Measurements from ENCODE around the gene RAB5IF.
"Not testable (repeated sequence)": the region's sequence is repeated elsewhere in the genome, so short reads cannot be mapped to it uniquely, and the experiment has no call there.

RAB5IF gene

DNA sequence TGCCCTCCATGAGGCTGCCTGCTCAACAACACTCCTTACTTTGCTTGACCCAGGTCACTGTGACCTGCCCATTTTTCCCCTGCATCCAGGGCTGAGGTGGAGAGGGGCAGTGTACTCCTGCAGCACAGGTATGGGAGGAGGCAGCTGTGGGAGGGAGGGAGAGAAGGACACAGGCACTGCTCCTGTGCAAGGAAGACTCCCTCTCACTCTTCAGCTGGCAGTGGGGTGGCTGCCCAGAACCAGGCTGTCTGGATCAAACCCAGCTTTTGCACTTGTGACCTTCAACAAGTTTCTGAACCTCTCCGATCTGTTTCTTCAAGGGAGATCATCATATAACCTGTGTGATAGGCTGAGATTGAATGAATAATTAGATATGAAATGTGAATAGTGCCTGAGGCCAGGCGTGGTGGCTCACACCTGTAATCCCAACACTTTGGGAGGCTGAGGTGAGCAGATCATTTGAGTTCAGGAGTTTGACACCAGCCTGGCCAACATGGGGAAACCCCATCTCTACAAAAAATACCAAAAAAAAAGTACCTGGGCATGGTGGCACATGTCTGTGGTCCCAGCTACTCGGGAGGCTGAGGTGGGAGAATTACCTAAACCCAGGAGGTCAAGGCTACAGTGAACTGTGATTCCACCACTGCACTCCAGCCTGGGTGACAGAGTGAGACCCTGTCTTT lies 18.1 kb upstream of the RAB5IF start:
- DNase-seq = no peak

DNA sequence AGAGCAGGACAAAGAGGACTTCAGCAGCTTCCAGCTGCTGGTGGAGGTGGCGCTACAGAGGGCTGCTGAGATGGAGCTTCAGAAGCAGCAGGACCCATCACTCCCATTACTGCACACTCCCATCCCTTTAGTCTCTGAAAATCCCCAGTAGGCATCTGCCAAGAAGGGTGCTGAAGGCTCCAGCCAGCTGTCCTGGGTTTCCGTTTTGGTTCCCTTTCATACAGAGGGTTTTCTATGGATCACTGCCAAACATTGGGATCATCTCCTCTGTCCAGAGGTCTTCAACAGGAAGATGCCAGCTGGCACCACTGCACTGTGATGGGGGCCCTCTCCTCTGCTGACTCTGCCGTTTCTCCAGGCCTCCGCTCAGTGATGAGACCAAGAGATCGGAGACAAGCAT lies 14.3 kb upstream of the RAB5IF start:
- no peak for DNase-seq

DNA sequence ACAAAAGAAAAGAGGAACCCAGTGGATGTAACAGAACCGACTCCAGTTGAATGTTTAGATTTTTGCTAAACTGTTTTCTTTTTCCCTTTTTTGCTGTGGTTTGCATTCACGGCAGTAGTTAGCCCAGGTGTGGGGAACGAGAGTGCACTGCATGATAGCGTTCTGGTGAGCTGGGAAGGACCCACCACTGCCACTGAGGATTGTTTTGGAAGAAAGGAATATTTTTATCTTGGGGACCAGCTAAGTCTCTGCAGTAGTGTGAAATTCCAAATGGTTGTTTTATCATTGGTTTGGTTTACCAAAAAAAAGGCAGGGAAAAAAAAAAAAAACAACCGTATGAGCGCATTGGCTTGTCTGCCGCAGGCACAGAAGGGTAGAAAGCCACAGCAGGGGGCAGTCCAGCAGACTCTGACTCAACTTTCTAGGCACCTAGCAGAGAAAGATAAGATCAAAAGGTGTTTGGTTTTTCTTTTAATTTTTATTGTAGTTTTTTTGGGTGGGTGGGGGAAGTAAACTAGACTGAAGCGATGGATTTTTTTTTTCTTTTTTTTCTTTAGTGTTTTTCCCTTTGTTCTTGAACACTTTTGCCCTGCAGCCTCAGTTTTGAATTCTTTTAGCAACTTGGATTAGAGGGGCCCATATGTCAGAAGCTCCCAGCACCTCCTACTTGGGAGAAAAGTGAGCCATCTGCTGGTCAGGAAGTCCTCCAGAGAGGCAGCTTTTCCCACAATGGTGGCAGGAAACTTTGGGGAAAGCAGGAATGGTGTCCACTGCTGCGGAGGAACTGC lies 13.5 kb upstream of the RAB5IF start:
- DNase-seq = peak in 4 of 5 experiments; percentile 48 to 86 (median 51)

DNA sequence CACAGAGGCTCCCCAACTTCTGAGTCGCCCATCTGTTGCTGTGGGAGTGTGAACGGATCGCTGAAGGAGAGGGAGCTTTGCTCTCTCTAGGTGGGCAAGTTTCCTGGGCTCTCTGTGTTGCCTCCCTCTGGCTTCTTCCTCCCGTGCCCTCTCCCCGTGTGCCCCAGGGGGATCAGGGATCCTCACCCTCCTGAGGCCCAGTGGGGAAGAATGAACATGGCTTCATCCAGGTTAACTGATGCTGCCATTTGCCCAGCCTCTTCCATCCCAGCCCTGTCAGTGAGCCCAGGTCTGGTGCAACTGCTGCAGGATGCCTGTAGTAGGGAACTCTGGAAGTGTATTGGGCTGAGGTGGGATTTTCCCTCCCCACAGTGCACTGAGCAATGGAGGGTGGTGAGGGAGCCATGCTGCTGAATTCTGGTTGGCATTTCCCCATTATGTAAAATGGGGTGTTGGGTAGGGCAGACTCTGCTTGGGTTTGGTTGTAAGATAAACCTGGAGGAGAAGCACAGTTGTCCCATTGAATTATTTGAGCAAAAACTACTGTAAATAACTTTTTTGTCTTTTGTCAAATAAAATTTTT lies 12.1 kb upstream of the RAB5IF start:
- no peak for DNase-seq

DNA sequence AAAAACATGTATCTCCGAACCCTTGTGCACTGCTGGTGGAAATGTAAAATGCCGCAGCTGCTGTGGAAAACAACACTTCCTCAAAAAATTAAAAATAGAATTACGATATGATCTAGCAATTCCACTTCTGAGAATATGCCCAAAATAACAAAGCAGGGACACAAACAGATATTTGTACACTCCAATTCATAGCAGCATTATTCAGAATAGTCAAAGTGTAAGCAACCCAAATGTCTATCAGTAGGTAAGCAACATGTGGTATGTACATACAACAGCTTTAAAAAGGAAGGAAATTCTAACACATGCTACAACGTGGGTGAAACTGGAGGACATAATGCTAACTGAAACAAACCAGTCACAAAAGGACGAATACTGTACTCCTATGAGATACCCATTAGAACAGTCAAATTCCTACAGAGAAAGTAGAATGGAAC lies 5.7 kb upstream of the RAB5IF start:
- no peak for DNase-seq

DNA sequence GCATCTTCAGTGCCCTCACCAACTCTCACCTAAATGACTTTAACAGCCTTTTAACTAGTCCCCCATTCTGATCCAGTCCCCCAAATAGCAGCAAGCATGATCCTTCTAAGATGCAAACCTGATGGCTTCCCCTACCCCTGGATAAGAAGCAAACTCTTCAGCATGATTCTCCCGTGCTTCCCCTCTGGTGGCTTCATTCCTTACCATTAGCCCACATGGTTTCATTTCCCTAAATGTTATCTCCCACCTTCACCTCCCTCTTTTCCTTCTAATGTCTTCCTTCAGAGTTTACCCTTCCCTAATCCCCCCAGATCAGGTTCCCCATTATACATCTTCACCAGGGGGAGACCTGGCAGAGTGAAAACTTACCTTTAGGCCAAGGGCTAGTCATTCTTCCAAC lies 4.0 kb upstream of the RAB5IF start:
- no peak for DNase-seq

DNA sequence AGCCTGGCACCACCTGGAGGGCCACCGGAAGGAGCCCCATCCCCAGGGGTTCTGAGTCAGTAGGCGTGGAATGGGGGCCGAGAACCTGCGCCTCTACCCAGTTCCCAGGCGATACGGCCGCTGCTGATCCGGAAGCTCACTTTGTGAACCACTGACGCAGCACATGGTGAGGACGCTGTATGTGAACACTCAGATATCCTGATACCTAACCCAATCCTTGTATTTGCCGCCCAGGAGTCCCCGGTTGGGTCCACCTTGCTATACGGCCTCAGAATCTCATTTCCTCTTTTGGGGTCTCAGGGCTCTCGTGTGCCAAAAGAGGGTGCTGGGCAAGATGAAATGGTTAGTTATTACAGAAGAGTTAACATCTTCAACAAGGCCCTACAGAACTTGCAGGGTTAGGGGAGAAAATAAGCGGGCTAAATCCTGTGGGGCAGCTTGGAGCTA lies 604 bp upstream of the RAB5IF start:
- DNase-seq = peak in 3 of 5 experiments; percentile 24 to 83 (median 42)

DNA sequence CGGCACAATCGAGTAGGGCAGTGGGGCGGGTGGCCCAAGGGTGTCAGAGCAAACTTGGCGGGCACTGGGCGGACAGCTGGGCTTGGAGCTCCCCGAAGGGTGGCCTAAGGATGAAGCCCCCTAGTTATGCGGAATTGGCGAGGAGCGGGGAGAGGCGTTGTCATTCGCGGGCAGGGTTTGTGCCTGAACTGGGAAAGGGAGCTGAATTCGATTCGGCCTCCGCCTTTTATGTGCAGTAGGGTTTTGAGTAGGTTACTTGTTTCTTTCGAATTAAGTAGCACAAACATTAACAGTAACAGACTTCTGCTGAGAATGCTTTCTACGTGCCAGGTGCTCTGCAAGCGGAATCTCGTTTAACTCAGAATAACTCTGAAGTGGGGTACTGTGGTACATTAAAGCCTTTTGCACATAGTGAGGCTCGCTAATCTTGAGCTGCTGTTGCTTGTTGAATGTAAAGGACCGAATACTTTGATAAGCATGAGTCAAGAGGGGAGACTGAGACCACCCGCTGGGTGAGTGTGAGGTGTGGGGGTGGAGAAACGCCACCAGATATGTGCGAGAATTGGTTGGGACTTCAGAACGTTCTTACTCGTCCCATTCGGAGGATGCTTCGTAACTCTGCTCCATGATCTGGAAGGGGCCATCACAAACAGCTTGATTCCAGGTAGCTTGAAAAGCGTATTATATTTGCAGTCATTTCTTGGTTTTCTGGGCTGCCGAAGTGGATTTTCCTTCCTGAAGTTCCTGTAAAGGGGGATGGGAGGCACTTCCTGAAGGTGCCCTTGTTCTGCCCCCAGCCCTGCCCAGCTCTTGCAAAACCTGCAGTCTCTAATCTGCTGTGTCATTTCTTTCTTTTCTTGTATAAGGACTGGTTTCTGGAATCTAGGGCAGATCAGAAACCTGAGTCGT lies 833 bp downstream of the RAB5IF start:
- peak in 1 of 5 experiments; percentile 40 for DNase-seq

DNA sequence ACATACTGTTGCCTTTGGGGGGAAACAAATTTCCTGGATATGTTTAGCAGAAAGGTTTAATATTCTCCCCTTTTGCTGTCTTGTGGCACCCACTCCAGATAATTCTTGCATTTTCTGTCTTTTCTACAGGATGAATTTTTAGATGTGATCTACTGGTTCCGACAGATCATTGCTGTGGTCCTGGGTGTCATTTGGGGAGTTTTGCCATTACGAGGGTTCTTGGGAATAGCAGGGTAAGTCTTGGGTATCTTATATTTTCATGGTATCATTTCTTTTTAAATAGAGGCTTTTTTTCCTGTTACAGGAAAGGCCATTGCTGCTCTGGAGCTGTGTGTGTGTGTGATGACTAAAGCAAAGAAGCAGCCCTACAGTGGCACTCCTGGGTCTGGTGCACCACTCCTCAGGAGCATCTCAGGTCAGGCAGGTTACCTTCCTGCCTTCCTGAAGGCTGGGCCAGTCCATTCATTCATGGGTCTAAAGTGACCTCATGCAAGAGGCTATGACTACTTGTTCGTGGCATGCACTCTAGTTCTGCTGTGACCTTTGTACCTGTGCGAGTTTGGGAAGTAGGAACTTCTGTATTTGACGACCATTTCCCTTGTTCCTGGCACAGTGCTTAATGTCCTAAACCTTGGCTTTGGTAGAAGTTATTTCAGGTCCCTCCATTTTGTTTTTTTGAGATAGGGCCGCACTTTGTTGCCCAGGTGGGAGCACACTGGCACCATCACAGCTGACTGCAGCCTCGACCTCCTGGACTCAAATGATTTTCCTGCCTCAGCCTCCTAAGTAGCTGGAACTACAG lies 2.2 kb downstream of the RAB5IF start:
- no peak for DNase-seq

DNA sequence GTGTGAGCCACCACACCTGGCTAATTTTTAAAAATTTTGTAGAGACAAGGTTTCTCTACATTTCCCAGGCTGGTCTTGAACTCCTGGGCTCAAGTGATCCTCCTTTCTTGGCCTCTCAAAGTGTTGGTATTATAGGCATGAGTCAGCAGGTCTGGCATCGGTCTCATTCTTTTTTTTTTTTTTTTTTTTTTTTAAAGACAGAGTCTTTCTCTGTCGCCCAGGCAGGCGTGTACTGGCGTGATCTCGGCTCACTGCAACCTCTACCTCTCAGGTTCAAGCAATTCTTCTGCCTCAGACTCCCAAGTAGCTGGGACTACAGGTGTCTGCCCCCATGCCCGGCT lies 2.8 kb downstream of the RAB5IF start:
- not testable (repeated sequence) for DNase-seq

DNA sequence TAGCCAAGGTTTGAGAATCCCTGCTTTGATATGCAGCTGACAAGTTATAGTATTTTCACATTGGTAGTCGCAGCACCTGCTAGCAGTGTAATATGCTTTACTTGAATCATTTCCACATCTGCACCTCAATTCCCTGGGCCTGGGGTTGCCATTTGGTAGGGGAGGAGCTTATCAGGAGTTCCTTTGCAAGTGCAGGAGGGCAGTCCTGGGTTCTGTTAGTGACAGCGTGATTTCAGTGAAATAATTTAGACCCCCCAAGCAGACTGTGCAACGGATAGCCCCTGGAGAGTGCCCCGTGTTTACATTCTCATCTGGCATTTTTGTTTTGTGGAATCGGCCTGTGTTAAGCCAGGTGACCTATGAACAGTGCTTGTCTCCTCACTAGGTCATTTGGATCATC lies 6.0 kb downstream of the RAB5IF start:
- DNase-seq = no peak

DNA sequence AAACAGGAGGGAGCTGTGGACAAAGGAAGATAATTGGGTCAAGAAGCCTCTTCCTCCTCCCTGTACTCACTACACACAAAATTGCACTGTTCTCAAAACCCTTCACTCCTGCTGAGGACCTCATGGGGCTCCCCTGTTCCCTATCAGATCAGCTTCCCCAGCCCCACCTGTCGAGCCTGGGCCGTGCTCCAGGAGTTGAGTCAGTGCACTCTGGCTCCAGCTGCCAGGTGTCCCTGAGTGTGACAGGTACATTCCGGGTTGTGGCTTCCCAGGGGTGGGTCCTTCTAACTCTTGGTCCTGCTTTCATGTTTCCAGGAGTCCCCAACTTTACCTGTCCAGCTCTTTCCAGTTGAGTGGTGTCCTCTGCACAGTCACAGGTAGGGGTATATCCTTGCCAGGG lies 8.4 kb downstream of the RAB5IF start:
- no peak for DNase-seq

DNA sequence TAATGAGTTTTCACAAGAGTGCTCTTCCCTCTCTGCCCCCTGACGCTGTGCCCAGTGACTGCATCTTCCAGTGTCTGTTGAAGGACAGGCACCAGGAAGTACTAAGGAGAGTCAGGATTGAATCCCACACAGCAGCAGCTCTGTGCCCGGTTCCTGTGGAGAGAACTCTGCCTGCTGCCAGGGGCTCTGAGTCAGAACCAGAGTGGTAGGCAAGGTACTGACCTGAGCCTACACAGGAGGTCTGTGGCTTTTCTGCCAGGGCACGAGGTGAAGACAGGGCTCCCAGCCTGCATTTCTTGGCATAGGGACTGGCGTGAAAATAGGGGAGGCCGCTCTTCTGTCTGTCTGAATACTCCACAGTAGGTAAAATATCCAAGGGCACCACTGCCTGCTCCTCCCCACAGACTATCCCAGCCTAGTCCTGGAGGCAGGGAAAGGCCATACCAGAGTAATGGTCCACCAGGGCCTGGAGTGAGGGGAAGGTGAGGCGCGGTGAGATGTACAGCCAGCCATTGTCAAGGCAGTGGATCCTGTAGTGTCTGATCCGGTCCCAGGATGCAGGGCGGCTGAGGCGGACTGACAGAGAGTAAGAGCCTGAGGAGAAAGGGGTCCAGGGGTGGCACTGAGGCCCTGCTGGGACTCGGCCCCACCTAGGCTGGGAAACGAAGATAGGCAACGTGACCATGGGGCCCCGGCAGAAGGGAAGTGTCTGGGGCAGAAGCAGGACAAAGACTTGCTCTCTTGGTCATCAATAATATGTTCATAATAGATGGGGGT lies 9.4 kb downstream of the RAB5IF start:
- no peak for DNase-seq

DNA sequence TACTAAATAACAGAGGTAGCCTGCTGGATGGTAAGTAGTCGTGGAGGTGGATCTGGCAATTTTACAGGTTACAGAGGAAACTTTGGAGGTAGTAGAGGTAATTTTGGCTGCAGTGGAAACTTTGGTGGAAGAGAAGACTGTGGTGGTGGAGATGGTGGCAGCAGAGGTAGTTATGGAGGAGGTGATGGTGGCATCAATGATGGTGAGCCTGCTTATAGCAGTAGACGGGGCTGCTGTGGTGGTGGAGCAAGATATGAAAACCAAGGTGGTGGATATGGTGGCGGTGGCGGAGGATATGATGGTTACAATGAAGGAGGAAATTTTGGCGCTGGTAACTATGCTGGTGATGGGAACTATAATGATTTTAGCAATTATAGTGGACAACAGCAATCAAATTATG lies 15.3 kb downstream of the RAB5IF start:
- DNase-seq = no peak

DNA sequence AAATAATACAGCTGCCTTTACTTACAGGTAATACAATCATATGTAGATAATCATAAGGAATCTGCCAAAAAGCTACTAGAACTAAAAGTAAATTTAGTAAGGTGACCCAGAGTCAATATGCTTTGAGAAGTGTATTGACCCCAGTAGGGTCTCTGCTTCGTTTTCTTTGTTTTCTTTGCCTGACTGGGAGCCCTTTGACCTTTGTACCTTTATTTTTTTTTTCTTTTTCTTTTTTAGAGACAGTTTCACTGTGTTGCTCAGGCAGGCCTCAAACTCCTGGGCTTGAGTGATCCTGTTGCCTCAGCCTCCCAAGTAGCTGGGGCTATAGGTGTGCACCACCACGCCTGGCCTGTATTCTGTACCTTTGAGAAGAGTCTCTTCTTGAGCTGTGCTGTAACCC lies 17.9 kb downstream of the RAB5IF start:
- DNase-seq = no peak

DNA sequence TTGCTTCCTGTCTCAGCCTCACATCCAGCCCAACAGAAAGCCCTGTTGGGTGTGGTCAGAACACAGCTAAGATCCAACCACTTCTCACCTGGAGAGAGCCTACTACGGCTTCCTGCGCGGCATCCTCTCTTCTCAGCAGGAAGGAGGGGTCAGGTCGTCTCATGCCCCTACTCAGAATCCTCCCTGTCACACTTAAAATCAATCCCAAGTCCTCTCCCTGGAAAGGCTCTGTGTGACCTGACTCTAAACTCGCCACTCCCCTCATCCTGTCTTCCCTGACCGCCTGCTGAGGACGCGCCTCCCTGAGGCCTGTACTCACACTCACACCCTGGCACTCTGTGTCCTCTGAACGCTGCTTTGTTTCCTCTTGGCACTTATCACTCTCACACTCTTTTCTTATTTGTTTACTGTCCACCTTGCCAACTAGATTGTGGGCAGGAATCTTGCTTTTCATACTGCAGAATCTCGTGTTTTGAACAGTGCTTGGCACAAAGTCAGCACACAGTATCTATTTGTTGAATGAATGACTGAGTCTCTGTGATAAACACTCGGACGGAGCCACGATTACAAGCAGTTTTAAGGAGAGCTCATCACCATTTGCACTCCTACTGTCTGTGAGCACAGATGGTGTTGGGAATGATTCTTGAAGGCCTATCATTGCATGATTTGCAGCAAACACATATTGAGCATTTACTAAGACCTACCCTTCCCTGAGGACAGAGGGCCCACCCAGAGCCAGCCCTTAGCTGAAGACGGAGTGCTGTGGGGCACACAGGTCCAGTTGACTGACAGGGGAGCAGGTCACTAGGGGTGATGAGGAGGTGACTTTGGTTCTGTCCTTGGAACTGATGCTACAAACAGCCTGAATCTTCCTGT lies 18.7 kb downstream of the RAB5IF start:
- DNase-seq = no peak

DNA sequence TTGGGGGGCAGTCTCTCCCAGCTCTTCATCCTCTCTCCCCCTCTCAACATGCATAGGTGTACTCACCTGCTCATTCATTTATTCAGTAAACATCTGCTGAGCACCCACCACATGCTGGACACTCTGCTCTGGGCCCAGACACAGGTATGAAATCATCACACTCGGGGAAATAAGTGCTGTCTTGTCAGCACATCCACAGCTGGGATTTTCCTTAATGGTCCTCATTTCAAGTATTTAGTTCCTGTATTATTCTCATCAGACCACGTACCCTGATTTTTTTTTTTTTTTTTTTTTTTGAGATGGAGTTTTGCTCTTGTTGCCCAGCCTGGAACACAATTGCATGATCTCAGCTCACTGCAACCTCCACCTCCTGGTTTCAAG lies 19.4 kb downstream of the RAB5IF start:
- DNase-seq = no peak

DNA sequence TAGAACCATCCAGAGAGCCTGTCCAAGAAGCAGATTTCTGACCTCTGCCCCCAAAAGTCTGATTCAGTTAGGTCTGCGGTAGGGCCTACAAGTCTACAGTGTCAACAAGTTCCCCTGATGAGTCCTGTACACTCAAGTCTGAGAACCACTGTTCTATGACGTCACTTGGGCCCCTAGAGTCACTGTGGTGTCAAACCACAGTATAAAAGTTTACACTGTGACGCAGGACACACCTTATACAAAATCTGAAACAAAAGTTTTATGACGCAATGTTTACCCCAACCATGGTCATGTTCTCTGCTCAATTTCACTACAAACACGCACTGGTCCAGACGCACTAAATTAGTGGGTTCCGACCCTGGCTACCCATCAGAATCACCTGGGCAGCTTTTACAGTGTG lies 22.5 kb downstream of the RAB5IF start:
- peak in 2 of 5 experiments; percentile 22 to 66 for DNase-seq

DNA sequence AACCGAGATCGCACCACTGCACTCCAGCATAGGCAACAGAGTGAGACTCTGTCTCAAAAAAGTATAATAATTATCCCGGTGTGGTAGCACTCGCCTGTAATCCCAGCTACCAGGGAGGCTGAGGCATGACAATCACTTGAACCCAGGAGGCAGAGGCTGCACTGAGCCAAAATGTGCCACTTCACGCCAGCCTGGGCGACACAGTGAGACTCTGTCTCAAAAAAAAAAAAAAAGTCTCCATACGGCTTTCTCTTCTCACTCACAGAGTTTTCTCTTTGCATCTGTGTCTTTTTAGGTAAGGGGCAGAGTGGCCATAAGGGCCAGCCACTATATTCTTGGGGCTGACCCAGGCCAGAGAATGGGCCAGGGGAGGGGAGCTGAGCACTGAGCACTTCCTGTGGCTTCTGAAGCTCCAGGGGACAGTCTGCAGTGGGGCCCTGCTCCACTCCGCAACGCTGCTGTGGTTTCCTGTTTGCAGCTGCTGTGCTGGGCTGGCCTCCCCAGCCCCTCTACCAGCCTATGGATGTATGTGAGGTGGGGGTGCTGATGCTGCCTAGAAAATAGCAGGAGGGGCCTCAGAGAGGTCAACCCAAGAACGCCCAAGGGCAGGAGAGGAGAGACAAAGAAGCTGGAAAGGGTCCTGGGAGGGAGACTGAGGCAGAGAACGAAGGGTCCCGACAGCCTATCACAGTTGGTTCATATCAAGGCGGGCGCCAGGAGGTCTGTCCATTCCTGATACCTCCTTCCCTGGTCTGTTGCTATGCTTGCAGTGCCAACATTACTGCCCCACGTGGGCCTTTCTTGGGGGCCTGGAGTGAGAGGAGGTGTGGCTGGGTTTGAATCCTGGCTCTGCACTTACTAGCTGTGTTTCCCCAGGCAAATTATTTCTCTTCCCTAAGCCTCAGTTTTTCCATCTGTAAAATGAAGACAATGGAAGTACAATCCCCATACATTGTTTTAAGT lies 24.4 kb downstream of the RAB5IF start:
- DNase-seq = peak in 3 of 5 experiments; percentile 24 to 84 (median 40)
